ENCODE measurements around the gene KDM4C.

KDM4C gene

DNA sequence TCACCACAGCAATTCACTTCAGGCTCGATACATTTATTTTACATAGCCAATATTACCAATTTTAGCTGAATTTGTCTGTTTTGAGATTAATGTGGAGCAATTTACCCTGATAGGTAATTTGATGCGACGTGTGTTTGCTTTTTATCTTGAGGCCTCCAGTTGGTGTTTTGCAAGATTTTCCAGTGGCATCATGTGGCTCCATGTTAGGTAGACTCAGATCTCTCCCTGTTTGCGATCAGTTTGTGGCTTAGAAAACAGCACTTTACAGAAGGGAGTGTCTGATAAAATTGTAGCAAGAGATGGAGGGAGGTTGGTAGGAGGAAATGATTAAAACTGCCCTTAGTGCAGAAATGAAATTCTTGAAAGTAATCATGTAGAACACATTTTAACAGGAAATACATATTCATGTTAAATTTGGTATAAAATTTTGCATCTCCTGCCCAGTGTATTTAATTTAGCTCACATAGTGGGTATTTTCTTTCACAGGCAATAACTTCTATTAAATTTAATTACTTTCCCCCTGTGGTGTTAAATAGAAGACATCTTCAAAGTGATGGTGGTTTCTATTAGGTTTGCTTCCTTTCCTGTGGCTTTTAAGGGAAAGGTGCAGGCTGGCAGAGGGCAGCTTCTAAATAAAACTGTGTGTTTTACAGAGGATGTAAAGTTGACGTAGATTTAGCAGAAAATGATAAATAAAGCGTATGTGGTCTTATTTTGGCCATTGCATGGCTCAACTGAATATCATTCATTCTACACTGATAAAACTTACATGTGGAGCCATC, 135.8 kb downstream of the KDM4C start:
- TF ChIP-seq FOXM1 (IDR thresholded peaks at IDR 0.05; ENCODE audit: borderline replicate concordance, low read depth) (no peak), TEAD4 (IDR thresholded peaks at IDR 0.05) (no peak), RAD21 (IDR thresholded peaks at IDR 0.05; ENCODE audit: low read depth) (no peak), CEBPB (IDR thresholded peaks at IDR 0.05) (no peak), EP300 (IDR thresholded peaks at IDR 0.05; ENCODE audit: borderline replicate concordance) (no peak), EGR1 (IDR thresholded peaks at IDR 0.05) (no peak), CREB1 (IDR thresholded peaks at IDR 0.05; ENCODE audit: low read depth) (no peak), ZBTB7A (IDR thresholded peaks at IDR 0.05; ENCODE audit: low read depth) (no peak), YY1 (IDR thresholded peaks at IDR 0.05; ENCODE audit: low read depth) (no peak), TAF1 (IDR thresholded peaks at IDR 0.05; ENCODE audit: low read depth) (no peak), TCF12 (IDR thresholded peaks at IDR 0.05; ENCODE audit: low read depth) (no peak), NFIC (IDR thresholded peaks at IDR 0.05) (no peak)
- TF ChIP-seq, protein P1, sequence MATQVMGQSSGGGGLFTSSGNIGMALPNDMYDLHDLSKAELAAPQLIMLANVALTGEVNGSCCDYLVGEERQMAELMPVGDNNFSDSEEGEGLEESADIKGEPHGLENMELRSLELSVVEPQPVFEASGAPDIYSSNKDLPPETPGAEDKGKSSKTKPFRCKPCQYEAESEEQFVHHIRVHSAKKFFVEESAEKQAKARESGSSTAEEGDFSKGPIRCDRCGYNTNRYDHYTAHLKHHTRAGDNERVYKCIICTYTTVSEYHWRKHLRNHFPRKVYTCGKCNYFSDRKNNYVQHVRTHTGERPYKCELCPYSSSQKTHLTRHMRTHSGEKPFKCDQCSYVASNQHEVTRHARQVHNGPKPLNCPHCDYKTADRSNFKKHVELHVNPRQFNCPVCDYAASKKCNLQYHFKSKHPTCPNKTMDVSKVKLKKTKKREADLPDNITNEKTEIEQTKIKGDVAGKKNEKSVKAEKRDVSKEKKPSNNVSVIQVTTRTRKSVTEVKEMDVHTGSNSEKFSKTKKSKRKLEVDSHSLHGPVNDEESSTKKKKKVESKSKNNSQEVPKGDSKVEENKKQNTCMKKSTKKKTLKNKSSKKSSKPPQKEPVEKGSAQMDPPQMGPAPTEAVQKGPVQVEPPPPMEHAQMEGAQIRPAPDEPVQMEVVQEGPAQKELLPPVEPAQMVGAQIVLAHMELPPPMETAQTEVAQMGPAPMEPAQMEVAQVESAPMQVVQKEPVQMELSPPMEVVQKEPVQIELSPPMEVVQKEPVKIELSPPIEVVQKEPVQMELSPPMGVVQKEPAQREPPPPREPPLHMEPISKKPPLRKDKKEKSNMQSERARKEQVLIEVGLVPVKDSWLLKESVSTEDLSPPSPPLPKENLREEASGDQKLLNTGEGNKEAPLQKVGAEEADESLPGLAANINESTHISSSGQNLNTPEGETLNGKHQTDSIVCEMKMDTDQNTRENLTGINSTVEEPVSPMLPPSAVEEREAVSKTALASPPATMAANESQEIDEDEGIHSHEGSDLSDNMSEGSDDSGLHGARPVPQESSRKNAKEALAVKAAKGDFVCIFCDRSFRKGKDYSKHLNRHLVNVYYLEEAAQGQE (IDR thresholded peaks at IDR 0.05; ENCODE audit: low read depth) = no peak
- TF ChIP-seq, protein P2, sequence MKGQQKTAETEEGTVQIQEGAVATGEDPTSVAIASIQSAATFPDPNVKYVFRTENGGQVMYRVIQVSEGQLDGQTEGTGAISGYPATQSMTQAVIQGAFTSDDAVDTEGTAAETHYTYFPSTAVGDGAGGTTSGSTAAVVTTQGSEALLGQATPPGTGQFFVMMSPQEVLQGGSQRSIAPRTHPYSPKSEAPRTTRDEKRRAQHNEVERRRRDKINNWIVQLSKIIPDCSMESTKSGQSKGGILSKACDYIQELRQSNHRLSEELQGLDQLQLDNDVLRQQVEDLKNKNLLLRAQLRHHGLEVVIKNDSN (IDR thresholded peaks at IDR 0.05) = no peak
- TF ChIP-seq, protein P3, sequence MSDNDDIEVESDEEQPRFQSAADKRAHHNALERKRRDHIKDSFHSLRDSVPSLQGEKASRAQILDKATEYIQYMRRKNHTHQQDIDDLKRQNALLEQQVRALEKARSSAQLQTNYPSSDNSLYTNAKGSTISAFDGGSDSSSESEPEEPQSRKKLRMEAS (IDR thresholded peaks at IDR 0.05) = no peak

DNA sequence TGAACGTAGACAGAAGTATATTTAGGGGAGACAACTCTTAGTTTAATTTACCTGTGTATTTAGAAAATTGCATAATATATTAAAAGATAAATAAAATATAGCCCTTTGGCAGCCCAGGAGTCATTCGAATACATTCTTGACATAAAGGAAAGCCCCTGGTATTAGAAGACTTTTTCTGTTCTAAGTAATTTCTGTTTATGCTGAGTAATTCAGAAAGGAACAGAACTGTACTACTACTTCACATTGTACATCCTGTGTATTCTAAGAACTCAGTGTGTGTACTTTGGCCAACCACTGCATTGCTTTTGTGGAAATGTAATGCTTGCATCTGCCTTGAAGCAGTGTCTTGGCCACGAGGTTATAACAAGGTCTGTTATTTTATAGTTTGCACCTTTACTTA, 136.4 kb downstream of the KDM4C start:
- TF ChIP-seq NFIC (IDR thresholded peaks at IDR 0.05) = no peak
- TF ChIP-seq, protein P2 (IDR thresholded peaks at IDR 0.05) = no peak
- TF ChIP-seq FOXM1 (IDR thresholded peaks at IDR 0.05; ENCODE audit: borderline replicate concordance, low read depth) = no peak
- TF ChIP-seq EP300 (IDR thresholded peaks at IDR 0.05; ENCODE audit: borderline replicate concordance) = no peak
- TF ChIP-seq EGR1 (IDR thresholded peaks at IDR 0.05) = no peak
- no peak for TF ChIP-seq CREB1 (IDR thresholded peaks at IDR 0.05; ENCODE audit: low read depth)
- no peak for TF ChIP-seq TCF12 (IDR thresholded peaks at IDR 0.05; ENCODE audit: low read depth)
- no peak for TF ChIP-seq TEAD4 (IDR thresholded peaks at IDR 0.05)
- no peak for TF ChIP-seq YY1 (IDR thresholded peaks at IDR 0.05; ENCODE audit: low read depth)
- no peak for TF ChIP-seq RAD21 (IDR thresholded peaks at IDR 0.05; ENCODE audit: low read depth)
- no peak for TF ChIP-seq TAF1 (IDR thresholded peaks at IDR 0.05; ENCODE audit: low read depth)
- no peak for TF ChIP-seq CEBPB (IDR thresholded peaks at IDR 0.05)
- no peak for TF ChIP-seq ZBTB7A (IDR thresholded peaks at IDR 0.05; ENCODE audit: low read depth)

DNA sequence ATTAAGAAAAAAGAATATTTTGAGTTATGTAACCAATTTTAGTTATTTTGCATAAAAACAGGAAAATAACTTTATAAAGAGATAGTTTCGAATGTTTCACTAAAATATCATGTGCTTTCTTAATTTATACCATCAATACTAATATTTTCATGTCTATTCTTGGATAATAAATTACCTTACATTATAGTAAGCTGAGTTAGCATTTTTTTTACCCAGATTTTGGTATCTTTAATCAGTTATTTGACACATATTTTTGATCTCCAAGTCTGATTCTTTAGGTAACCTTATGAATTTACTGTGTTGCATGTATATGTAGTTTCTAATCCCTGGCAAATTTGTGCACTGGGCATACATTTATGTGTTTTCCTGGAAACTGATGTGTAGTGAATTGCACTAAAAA, 138.0 kb downstream of the KDM4C start:
- TF ChIP-seq FOXM1 (IDR thresholded peaks at IDR 0.05; ENCODE audit: borderline replicate concordance, low read depth) (no peak), EGR1 (IDR thresholded peaks at IDR 0.05) (no peak), CEBPB (IDR thresholded peaks at IDR 0.05) (no peak), NFIC (IDR thresholded peaks at IDR 0.05) (no peak), EP300 (IDR thresholded peaks at IDR 0.05; ENCODE audit: borderline replicate concordance) (no peak), YY1 (IDR thresholded peaks at IDR 0.05; ENCODE audit: low read depth) (no peak), RAD21 (IDR thresholded peaks at IDR 0.05; ENCODE audit: low read depth) (no peak), TEAD4 (IDR thresholded peaks at IDR 0.05) (no peak), ZBTB7A (IDR thresholded peaks at IDR 0.05; ENCODE audit: low read depth) (no peak), TCF12 (IDR thresholded peaks at IDR 0.05; ENCODE audit: low read depth) (no peak), TAF1 (IDR thresholded peaks at IDR 0.05; ENCODE audit: low read depth) (no peak), CREB1 (IDR thresholded peaks at IDR 0.05; ENCODE audit: low read depth) (no peak)
- TF ChIP-seq, protein P1 (IDR thresholded peaks at IDR 0.05; ENCODE audit: low read depth) = no peak
- TF ChIP-seq, protein P3 (IDR thresholded peaks at IDR 0.05) = no peak
- TF ChIP-seq, protein P2 (IDR thresholded peaks at IDR 0.05) = no peak

DNA sequence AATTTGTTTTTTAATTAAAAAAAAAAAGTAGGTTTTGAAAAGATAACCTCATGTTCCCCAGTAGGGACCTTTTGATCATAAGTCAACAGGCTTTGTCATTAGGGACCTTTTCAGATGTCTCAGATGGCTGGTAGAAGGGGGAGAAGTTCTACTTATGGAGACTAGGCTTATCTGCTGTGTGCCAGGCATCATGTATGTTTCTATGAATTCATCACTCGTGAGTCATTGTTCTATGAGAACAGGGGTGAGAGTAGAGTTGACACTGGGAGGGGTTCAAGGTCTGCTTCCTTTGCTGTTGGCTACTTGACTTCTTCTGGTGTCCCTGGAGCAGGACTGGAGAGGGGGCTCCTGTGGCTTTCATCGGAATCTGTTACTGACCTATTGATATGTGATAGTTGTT, 138.8 kb downstream of the KDM4C start:
- TF ChIP-seq, protein P2 (IDR thresholded peaks at IDR 0.05) = no peak
- TF ChIP-seq ZBTB7A (IDR thresholded peaks at IDR 0.05; ENCODE audit: low read depth) (no peak), EP300 (IDR thresholded peaks at IDR 0.05; ENCODE audit: borderline replicate concordance) (no peak), NFIC (IDR thresholded peaks at IDR 0.05) (no peak), CREB1 (IDR thresholded peaks at IDR 0.05; ENCODE audit: low read depth) (no peak), CEBPB (IDR thresholded peaks at IDR 0.05) (no peak), FOXM1 (IDR thresholded peaks at IDR 0.05; ENCODE audit: borderline replicate concordance, low read depth) (no peak), TCF12 (IDR thresholded peaks at IDR 0.05; ENCODE audit: low read depth) (no peak), TEAD4 (IDR thresholded peaks at IDR 0.05) (no peak), TAF1 (IDR thresholded peaks at IDR 0.05; ENCODE audit: low read depth) (no peak), YY1 (IDR thresholded peaks at IDR 0.05; ENCODE audit: low read depth) (no peak), EGR1 (IDR thresholded peaks at IDR 0.05) (no peak), RAD21 (IDR thresholded peaks at IDR 0.05; ENCODE audit: low read depth) (no peak)
- TF ChIP-seq, protein P3 (IDR thresholded peaks at IDR 0.05) = no peak
- TF ChIP-seq, protein P1 (IDR thresholded peaks at IDR 0.05; ENCODE audit: low read depth) = no peak
